IPS-18c (cell line): ENCODE data around the gene ECI1.

Source experiments
- H3K4me3 ChIP-seq: 2 replicates; pipeline ENCODE4 v1.7.0; 2013; ENCODE audit warnings: low read depth, mild to moderate bottlenecking, low read length, moderate library complexity; ENCODE audit not compliant: insufficient read depth
- H3K9me3 ChIP-seq: one replicate; pipeline ENCODE4 v1.6.1; 2013; ENCODE audit warnings: mild to moderate bottlenecking, low read length, moderate library complexity; ENCODE audit not compliant: control insufficient read depth, insufficient read depth

Gene ECI1

DNA sequence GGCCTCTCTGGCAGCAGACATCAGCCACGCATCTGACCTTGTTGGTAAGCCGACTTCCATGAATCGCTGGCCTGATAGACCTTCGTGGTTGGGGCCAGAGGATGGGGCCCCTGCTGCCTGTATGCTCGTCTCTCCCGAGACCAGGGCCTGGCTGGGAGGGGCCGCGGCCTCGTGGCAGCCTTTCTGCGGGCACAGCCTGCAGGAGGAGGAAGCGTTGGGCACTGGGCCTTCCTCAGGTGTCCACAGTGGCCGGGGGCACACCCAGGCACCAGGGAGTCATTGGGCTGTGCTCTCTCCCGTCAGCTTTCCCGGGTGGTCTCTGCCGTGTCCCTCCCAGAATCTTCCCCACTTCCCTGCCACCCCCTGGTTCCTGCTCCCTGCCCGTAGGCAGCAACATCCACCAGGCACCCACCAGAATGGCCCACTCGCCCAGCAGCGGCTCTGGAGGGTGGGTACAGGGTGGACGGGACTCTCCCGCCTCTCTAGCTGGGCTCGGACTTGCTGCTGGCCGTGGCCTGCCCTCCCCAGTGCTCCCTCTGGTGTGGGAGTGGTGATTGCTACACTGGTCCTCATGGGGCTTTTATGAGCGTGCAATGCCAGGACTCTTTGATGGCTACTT, 21.6 kb downstream of the ECI1 start:
- Histone ChIP-seq H3K4me3 (no peak overlapping the region), H3K9me3 (no peaks in the 10 kb centered on the region)

DNA sequence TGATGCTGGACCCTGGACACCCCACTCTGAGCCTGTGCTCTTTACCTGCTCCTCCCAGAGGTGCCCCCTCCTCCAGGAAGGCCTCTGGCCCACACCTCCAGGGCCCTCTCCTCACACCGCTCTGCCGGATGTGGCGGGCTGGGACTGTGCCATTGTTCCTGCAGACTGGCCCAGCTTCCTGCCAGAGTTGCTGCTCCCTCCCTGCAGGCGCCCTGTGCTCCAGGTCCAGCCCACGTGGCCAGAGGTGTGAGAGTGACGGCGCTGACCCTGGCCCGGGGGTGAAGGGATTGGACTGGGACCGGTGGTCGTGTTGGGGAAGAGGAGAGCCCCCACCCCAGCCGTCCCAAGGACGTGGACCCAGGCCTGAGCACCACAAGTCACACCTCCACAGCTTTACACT, 22.3 kb downstream of the ECI1 start:
- Histone ChIP-seq H3K9me3 (no peaks in the 10 kb centered on the region), H3K4me3 (no peak overlapping the region)

DNA sequence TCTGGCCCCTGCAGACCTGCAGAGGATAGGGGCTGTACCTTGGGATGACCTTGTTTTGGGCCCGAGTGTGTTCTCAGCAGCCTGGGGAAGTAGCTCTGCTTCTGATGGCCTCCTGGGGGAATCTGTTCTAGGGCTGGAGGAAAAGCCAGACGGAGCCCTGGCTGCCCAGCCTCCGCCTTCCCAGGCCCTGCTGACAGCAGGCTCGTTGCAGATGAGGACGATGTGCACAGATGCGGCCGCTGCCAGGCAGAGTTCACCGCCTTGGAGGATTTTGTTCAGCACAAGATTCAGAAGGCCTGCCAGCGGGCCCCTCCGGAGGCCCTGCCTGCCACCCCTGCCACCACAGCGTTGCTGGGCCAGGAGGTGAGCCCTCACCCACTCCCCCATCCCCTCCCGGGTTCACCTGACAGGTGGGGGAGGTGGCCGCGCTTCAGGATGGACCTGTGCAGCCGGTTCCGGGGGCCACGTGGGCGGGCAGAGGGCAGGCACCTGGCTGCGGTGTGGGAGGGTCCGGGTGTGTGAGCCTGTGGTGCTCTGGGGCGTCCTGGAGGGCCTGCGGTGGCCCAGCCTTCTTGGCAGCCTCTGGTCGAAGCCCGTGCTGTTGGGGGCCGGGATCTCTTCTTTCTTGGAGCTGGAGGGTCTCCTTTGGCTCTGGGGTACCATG, 23.1 kb downstream of the ECI1 start:
- Histone ChIP-seq H3K9me3 (no peaks in the 10 kb centered on the region), H3K4me3 (no peak overlapping the region)

DNA sequence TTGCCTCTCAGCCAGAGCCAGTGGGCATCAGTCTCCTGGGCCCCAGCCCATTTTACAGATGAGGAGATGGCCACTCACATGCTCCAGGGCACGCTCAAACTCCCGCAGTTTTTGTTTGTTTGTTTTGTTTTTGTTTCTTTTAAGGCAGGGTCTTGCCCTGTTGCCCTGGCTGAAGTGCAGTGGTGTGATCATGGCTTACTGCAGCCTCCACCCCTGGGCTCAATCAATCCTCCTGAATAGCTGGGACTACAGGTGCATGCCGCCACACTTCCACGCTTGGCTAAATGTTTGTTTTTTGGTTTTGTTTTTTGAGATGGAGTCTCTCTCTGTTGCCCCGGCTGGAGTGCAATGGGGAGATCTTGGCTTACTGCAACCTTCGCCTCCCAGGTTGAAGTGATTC, 24.5 kb downstream of the ECI1 start:
- no peaks in the 10 kb centered on the region for H3K9me3 ChIP-seq
- no peak overlapping the region for H3K4me3 ChIP-seq

DNA sequence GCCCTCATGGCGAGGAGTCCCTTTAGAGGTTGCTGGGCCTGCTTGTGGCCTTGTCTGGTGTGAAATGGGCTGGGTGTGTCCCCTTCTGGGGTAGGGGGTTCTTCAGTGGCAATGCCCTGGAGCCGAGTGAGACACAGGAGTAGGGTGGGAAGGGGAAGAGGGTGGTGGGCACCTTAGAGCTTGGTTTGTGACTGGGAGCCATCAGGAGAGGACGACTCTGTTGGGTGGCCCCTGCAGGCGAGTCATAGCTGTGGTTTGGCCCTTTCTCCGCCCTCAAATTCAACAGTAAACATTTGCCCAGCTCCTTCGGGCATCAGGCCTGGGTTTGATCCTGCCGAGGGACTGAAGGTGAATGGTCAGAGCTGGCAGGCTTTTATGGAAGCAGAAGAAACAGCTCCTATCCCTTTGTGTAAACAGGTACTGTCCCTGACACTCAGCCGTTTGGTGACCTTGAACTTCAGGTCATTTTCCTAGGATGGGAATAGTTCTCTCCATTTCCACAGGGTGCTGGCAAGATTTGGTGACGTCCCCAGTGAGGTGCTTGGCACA, 25.1 kb downstream of the ECI1 start:
- Histone ChIP-seq H3K4me3 (no peak overlapping the region), H3K9me3 (no peaks in the 10 kb centered on the region)

DNA sequence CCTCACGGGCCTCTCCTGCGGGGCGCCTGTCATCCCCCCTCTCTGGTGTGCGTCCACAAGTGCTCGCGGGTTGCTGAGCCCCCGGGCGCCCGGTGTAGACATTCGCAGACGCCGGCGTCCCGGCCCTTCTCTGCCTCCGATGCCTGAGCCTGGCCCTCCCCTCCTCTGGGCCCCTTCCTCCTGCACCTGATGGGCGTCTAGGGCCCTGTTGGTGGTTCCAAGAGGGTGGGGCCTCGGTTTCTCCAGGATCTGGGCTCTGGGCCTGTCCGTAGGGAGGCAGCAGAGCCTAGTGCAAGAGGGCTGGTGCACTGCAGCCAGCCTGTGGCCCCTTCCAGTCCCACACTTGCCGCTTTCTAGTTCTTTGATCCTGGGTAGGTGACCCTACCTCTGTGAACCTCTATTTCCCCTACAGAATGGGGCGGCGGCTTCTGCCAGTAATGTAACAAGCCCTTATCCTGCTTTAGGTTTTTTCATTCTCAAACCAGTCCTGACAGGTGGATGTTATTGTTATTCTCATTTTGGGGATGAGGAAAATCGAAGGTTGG, 27.4 kb downstream of the ECI1 start:
- no peaks in the 10 kb centered on the region for H3K9me3 ChIP-seq
- H3K4me3 ChIP-seq: peak overlapping the region; percentile 87

DNA sequence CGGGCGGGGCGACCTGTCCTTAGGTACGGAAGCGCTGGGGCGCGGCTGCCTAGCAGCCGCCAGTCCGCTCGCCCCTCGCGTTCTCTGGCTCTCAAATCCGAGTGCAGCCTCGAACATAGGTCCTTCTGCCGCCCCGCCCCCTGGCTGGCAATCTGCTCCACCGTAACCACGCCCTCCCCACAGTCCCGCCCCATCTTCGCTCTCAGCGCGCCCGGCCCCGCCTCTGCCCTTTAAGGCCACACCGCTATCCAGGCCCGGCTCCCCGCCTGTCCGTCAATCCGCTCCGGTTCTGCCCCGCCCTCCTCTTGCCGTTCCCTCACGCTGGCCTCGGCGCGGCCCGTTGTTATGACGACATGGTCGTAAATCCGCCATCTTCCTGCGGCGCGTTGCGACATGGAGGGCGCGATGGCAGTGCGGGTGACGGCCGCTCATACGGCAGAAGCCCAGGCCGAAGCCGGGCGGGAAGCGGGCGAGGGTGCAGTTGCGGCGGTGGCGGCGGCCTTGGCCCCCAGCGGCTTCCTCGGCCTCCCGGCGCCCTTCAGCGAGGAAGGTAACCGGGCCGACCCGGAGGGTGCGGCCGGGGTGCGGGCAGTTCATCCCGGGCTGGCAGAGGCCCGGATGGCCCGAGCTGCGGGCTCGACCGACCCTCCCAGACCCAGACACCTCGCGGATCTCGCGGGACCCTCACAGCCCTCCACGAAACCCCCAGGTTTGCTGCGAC, 28.0 kb downstream of the ECI1 start, which contains the start of gene E4F1:
TSS of gene E4F1 (plus strand) at position 371 of the 721 bp plus-strand sequence. CDS start at position 394, 23 bp downstream.
- Histone ChIP-seq H3K4me3 (peak within 1 kb of the TSS; percentile 87), H3K9me3 (no peaks in the 10 kb centered on the region)

DNA sequence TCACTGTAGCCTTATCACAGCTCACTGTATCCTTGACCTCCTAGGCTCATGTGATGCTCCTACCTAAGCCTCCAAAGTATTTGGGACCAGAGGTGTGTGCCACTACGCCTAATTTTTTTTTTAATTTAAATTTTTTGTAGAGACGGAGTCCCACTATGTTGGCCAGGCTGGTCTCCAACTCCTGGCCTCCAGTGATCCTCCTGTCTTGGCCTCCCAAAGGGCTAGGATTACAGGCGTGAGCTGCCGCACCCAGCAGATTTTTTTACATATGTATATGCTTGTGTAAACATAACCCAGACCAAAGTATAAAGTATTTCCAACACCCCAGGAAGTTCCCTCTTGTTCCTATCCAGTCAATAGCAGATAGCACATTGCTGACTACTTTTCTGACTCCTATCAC, 35.1 kb downstream of the ECI1 start:
- no peaks in the 10 kb centered on the region for H3K9me3 ChIP-seq
- H3K4me3 ChIP-seq: no peak overlapping the region

DNA sequence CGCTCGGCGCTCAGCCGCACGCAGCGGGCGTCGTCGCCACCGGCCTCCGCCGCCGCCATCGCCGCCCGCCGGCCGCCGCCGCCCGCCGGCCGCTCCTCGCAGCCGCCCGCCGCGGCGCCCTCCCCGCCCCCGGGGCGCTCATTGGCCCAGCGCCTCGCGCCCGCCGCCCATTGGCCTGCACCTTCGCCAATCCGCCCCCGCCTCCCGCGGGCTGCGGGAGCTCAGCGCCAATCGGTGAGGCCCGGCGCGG, 36.7 kb downstream of the ECI1 start, which contains the start of gene PGP:
TSS of gene PGP (minus strand) at position 122 of the 250 bp plus-strand sequence. CDS start at position 59, 63 bp downstream.
- Histone ChIP-seq H3K9me3 (no peaks in the 10 kb centered on the region), H3K4me3 (peak within 1 kb of the TSS; percentile 97)

DNA sequence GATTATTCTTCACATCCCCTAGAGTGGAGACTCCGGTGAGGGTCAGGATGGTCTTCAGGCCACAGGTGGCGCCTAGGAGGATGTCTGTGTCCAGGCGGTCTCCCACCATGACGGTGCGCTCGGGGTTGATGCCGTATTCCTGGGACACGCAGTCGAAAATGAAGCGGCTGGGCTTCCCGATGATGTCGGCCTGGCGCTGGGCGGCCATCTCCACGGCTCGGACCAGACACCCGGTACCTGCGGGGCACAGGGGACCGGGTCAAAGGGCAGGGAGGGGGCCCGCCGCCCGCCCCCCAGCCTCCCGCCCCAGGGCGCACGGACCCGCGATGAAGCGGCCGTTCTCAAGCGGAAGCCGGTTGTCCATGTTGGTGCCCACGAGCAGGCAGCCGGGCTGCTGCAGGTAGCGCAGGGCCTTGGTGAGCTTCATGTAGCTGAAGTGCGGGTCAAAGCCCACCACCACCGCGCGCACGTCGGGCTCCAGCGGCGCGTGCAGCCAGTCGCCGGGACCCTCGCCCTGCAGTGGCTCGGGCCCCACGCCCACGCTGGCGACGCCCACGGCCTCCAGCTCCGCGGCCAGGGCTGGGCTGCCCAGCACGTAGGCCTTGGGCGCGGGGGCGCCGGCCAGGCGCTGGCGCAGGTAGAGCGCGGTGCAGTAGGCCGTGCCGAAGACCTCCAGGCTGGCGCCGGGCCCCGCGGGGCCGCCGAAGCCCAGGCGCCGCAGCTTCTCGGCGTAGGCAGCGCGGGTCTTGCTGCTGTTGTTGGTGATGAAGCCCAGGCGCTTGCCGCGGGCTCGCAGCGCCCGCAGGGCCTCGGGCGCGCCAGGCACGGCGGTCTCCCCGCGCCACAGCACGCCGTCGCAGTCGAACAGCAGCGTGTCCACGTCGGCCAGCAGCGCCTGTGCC, 37.3 kb downstream of the ECI1 start:
- peak overlapping the region; percentile 87 for H3K4me3 ChIP-seq
- no peaks in the 10 kb centered on the region for H3K9me3 ChIP-seq

DNA sequence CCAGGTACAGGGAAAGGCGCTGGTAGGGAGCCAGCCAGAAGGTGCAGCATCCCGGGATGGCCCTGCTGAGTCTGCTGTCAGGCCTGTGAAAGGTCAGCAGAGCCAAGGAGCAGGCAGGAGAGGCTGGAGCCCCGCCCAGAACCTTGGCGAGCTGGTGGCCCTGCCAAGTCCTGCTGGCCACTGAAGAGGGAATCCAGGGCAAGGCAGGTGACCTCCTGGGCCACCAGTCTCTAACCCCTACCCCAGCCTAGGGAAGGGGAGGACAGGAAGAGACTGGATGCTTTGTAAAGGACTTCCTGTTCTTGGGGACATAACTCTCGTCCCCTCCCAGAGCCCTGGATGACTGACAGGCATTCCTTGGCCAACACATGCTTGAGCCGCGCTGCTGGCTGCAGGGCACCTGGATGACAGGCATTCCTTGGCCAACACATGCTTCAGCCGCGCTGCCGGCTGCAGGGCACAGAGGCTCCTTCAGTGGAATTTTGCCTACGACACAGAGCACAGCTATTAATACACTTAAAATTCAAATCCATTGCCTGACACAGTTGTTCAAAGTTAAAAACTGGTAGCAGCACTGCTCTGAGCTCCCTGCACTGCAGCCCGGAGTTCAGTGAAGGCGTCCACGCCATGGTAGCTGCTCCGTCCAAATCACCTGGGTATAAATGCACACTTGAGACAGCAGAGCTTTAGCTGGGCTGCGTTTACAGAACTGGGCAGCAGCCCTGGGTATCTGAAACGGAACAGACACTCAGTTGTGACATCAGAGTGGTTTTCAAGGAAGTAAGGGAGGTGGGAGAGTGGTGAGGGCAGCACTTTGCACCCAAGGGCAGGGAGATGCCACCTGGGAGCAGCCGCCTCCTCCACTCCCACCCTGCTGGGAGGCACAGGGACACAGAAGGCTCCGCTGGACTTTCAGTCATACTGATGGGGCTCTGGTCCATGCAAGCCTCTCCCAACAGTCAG, 38.7 kb downstream of the ECI1 start:
- Histone ChIP-seq H3K9me3 (no peaks in the 10 kb centered on the region), H3K4me3 (peak overlapping the region; percentile 87; the same call in 1 of the 2 replicates)

DNA sequence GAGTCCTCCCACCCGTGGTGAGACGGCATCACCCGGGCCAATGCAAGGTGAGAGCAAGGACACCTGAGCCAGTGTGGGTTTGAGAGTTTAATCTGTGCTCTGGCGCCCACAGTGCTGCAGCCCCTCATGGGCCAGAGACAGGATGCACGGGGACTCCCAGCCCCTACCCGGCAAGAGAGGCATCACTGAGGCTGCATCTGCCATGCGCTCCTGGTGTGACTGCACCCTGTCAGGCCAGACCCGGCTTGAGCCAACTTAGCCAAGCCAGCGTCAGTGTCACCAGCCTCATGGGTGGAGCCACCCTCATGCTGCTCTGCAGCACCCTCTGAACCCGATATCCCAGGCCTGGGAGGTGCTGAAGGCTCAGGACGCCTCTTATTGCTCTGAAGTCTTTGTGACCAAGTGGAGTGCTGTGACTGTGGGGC, 39.5 kb downstream of the ECI1 start:
- H3K4me3 ChIP-seq: no peak overlapping the region
- no peaks in the 10 kb centered on the region for H3K9me3 ChIP-seq

DNA sequence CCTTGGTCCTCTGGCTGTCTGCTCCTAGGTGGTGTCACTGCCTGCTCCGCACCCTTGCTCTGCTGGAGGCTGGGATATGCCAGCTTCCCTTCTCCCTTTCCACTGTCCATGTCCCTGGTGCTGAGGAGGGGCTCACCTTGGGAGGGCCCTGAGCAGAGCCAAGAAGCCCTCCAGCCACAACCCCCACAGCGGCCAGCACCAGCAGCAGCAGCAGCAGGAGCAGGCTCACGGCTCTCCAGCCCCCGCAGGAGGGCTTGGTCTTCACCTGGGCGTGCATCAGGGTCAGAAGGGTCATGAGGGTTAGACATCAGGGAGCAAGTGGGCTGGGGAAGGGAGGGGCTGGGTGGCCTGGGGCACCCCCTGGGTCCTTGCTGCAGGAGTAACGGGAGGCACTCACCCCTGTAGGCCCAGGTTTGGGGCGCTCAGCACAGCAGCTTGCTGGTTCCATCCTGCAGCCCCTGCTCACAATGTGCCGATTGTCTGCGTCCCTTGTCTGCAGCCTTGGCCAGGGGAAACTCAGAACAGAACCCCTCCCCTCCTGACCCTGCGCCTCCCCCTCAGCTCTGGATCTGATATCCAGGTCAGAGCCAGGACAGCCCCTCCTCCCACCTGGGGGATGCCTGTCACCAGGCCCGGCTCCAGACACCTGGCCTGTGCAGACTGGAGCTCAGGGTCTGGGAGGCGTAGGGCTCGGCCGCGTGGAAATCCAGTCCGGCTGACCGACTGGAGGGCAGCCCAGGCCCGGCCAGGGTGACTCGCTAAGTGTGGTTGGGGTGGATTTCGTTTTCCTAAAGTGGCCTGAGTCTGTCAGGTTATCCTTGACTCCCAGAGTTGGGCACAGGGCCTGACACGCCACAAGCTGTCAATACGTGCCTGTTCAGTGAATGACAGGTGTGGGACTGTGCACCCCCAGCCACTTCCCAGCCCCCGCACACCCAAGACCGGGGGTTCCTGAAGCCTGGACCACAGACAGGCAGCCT, 40.7 kb downstream of the ECI1 start, which contains the start of gene BRICD5:
TSS of gene BRICD5 (minus strand) at position 478 of the 980 bp plus-strand sequence. CDS start at position 448, 30 bp downstream.
- Histone ChIP-seq H3K9me3 (no peaks in the 10 kb centered on the region), H3K4me3 (no peak within 1 kb of the TSS)

DNA sequence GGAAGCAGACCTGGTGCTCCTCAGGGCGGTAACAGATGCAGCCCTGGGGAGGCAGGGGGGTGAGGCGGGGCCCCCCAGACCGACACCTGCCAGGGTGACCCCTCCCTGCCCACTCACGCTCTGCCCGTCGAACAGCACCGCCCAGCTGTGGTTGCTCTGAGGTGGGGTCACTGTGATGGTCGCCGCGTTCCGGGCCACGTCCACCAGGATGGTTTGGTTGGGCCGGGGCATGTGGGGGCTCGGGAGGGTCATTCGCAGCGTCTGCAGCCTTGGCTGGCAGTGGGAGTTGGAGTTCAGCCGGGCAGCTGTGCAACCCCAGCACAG, 41.4 kb downstream of the ECI1 start:
- H3K4me3 ChIP-seq: no peak overlapping the region

More for the DNA sequence above, 41.4 kb downstream of the ECI1 start:
- H3K9me3 ChIP-seq: no peaks in the 10 kb centered on the region
